Uterus (tissue), 2 donors: Measurements from ENCODE around the gene MRPS24.

Experiments
- POLR2A ChIP-seq, 2 donors: fragments of 450-650 bp; IDR thresholded peaks; one replicate each; pipeline ENCODE4 v1.6.1; 2016; ENCODE audit warnings: antibody characterized with exemption in 2 of 2, mild to moderate bottlenecking in 1 of 2, moderate library complexity in 1 of 2
- TF ChIP-seq, protein P1 (sequence below), 4 experiments: fragments of 200-600 bp in 2 of 4; fragments of 450-650 bp in 2 of 4; sonication (generic) in 2 of 4; IDR thresholded peaks; one replicate each; pipeline ENCODE4 v1.5.1; 2016 to 2019; ENCODE audit warnings: antibody characterized with exemption in 4 of 4, mild to moderate bottlenecking in 2 of 4, moderate library complexity in 1 of 4

DNA sequence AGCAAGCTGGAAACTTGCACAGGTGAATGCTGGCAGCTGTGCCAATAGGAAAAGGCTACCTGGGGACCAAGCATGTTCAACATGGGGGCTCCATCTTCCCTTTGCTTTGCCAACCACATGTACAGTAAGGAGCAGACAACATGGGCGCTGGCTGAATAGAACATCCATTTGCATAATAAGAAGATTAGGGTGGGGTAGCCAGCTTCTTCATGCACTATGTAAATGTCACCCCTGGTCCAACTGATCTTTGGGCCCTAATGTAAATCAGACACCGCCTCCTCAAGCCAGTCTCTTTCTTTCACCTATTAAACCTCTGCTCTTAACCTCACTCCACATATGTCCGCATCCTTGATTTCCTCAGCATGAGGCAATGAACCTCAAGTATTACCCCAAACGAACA, 26.0 kb downstream of the MRPS24 start:
- TF ChIP-seq, protein P1, sequence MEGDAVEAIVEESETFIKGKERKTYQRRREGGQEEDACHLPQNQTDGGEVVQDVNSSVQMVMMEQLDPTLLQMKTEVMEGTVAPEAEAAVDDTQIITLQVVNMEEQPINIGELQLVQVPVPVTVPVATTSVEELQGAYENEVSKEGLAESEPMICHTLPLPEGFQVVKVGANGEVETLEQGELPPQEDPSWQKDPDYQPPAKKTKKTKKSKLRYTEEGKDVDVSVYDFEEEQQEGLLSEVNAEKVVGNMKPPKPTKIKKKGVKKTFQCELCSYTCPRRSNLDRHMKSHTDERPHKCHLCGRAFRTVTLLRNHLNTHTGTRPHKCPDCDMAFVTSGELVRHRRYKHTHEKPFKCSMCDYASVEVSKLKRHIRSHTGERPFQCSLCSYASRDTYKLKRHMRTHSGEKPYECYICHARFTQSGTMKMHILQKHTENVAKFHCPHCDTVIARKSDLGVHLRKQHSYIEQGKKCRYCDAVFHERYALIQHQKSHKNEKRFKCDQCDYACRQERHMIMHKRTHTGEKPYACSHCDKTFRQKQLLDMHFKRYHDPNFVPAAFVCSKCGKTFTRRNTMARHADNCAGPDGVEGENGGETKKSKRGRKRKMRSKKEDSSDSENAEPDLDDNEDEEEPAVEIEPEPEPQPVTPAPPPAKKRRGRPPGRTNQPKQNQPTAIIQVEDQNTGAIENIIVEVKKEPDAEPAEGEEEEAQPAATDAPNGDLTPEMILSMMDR (IDR thresholded peaks at IDR 0.05), result no peak
- no peak for TF ChIP-seq POLR2A (IDR thresholded peaks at IDR 0.05)
